Dorsolateral prefrontal cortex (tissue), 118 donors: ENCODE measurements around the gene RAB1A. TPM values are rescaled to one million over a fixed set of nuclear protein-coding genes. Genes with fewer than 3 reads are reported as not detected.

Experiments
- total RNA-seq, 120 experiments: library from RNA; stranded (reverse); gene quantifications; one replicate each; pipeline versions ENCODE4 v1.2.3 to v1.2.4, GENCODE V29; 2022

The RAB1A gene
- total RNA-seq, 120 experiments from 2014 or later, result 87.4 to 171 (median 127) TPM

Other genes starting within 250 kb of the RAB1A start
- 10 to 100 TPM; 25.8 to 83.3 (median 55.1) TPM for gene SLC1A4, start 140.7 kb downstream of the RAB1A start, total RNA-seq
- gene CEP68, start 73.7 kb downstream of the RAB1A start, total RNA-seq, result 10 to 100 TPM; 23.2 to 57.6 (median 40.4) TPM
- gene ACTR2, start 97.7 kb upstream of the RAB1A start, total RNA-seq, result 100 to 1,000 TPM; 106 to 287 (median 213) TPM